Hepatocyte (in vitro differentiated cells): ENCODE results near the gene PLEKHG5.

Source experiments
- EZH2 ChIP-seq: fragments of 200-600 bp; sonication (generic); IDR thresholded peaks from 2 replicates; pipeline ENCODE4 v1.6.1; 2016; ENCODE audit warnings: antibody characterized with exemption, mild to moderate bottlenecking, borderline replicate concordance
- EZH2phosphoT487 ChIP-seq: fragments of 200-600 bp; sonication (generic); IDR thresholded peaks from one replicate; pipeline ENCODE4 v1.6.1; 2018; ENCODE audit warnings: antibody characterized with exemption, mild to moderate bottlenecking, low read depth, moderate library complexity; ENCODE audit not compliant: unreplicated experiment, severe bottlenecking
- TF ChIP-seq, protein P1 (sequence below): fragments of 200-600 bp; sonication (generic); IDR thresholded peaks from 2 replicates; pipeline ENCODE4 v1.5.1; 2016; ENCODE audit warnings: antibody characterized with exemption, mild to moderate bottlenecking; ENCODE audit not compliant: poor library complexity

DNA sequence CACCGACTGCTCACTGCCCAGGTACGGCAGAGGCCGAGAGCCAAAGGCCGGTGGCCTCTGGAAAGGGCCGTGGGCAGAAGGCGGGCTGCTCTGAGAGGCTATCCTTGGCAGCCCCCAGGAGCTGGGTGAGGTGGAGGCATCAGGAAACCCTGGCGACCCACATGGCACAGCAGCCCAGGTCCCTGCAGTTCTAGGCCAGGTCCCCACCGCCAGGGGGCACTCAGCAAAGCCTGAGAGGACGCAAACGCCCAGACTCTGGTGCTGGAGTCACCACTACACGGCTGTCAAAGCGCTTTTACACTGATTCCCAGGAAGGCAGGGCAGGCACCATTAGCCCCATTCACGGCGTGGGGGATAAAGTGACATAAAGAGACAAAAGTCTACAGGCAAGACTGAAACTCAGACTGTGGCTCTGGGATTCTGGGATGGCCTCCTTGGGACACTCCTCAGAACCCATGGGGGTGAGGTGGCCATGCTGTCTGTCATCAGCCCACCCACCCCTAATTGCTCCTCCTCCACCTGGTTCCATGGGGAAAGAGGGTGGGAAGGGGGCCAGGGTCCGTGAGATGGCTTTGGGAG is 4.9 kb downstream of the PLEKHG5 start:
- TF ChIP-seq, protein P1, sequence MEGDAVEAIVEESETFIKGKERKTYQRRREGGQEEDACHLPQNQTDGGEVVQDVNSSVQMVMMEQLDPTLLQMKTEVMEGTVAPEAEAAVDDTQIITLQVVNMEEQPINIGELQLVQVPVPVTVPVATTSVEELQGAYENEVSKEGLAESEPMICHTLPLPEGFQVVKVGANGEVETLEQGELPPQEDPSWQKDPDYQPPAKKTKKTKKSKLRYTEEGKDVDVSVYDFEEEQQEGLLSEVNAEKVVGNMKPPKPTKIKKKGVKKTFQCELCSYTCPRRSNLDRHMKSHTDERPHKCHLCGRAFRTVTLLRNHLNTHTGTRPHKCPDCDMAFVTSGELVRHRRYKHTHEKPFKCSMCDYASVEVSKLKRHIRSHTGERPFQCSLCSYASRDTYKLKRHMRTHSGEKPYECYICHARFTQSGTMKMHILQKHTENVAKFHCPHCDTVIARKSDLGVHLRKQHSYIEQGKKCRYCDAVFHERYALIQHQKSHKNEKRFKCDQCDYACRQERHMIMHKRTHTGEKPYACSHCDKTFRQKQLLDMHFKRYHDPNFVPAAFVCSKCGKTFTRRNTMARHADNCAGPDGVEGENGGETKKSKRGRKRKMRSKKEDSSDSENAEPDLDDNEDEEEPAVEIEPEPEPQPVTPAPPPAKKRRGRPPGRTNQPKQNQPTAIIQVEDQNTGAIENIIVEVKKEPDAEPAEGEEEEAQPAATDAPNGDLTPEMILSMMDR, result peak; percentile 82
- TF ChIP-seq EZH2phosphoT487 (no peak), EZH2 (no peak)
